Erythroblast (primary cell): ENCODE measurements around the gene RBCK1.

Experiments used
- GATA1 ChIP-seq: IDR thresholded peaks from 2 replicates; pipeline ENCODE4 v1.6.1; 2011; ENCODE audit warnings: low read depth, mild to moderate bottlenecking, control low read depth, low read length, moderate library complexity
- POLR2A ChIP-seq: IDR thresholded peaks from 2 replicates; pipeline ENCODE4 v1.6.1; 2011; ENCODE audit warnings: mild to moderate bottlenecking, low read length

GRCh38 chr20:399182-399707, 8.9 kb upstream of the RBCK1 start:
- TF ChIP-seq POLR2A (no peak), GATA1 (no peak)
